ENCODE measurements around the gene LIFR. TPM values are rescaled to one million over a fixed set of nuclear protein-coding genes. Genes with fewer than 3 reads are reported as not detected.

The LIFR gene
- total and polyA plus RNA-seq, 2 donors (not counting 1 experiment from before 2014, with no cell fraction given): 43.6 to 65.1 TPM

GRCh38 chr5:38426490-38426889 lies 130.0 kb downstream of the LIFR start:
- DNase-seq (ENCODE audit: low read depth in 2 of 2): peak; percentile 48 to 68
- Histone ChIP-seq H3K9me3 (ENCODE audit: control insufficient read depth, insufficient read depth, low read depth, low read length) (no peaks in the 10 kb centered on the region), H3K27ac (ENCODE audit: insufficient read depth, low read length) (no peak overlapping the region), H3K36me3 (ENCODE audit: control insufficient read depth, insufficient read depth, low read length) (no peaks in the 10 kb centered on the region), H3K79me2 (ENCODE audit: control insufficient read depth, insufficient read depth, low read length) (no peaks in the 10 kb centered on the region), H3K27me3 (ENCODE audit: control insufficient read depth, insufficient read depth, low read length) (no peaks in the 10 kb centered on the region), H3K9ac (ENCODE audit: insufficient read depth, low read length) (no peak overlapping the region), H4K20me1 (ENCODE audit: control insufficient read depth, extremely low read depth, insufficient read depth, low read length) (no peaks in the 10 kb centered on the region), H3K4me3 (replicated peaks in 1 of 4; ENCODE audit: control extremely low read depth in 1 of 4, insufficient read depth in 1 of 4, low read depth in 3 of 4, low read length in 4 of 4) (no peak overlapping the region), H2AFZ (ENCODE audit: low read length) (no peak overlapping the region), H3K4me1 (ENCODE audit: control insufficient read depth, extremely low read depth, insufficient read depth, low read length) (peaks cover 27% of the 10 kb centered on the region), H3K4me2 (ENCODE audit: extremely low read depth, insufficient read depth, low read length) (no peak overlapping the region)
- TF ChIP-seq CTCF (conservative IDR thresholded peaks at IDR 0.05 in 1 of 2, IDR thresholded peaks at IDR 0.05 in 1 of 2; ENCODE audit: low read depth in 1 of 2, low read length in 2 of 2): no peak
- TF ChIP-seq EZH2 (IDR thresholded peaks at IDR 0.05; ENCODE audit: low read length, missing control alignments): no peak
